Measurements from ENCODE around the gene GABRR2.

Gene GABRR2

GRCh38 chr6:89315249-89315885, at the start of gene GABRR2:
TSS of gene GABRR2 (minus strand) at chr6:89315299. CDS start at chr6:89315165, 134 bp downstream.
- DNase-seq (ENCODE audit: low spot score): no peak

DNA sequence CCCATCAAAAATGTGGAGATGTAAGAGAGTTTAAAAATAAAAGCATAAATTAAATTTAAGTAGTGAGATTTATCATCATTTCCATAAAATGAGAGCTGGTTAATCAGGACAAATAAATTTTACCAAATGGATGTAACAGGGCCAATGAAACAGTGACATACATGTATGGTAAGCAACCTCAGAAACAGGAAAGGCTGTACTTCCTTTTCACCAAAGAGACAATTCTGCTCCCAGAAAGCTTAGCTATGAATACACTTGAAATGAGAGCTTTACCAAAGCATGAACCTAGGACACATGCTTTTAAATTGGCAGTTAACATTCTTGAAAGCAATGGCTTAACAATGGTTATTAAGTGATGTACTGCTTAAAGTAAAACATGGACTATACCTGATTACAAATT, 49.5 kb upstream of the GABRR2 start:
- no peak for DNase-seq (ENCODE audit: low spot score)

DNA sequence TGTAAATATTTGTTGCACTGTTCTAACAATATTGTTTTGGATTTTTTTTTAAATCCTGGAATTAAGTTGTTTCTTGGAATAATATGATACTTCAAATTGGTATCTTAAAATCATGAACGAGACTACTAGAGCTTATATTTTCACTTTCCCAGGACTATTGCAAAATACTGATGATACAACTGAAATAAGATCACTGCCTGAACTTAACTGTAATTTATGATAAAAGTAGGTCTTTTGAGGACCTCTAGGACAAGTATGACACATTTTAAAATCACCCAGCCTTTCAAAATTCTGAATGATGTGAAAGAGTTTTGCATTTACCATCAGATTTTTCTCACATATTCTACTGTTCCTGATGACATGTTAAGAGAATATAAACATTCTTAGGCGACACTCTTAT, 46.1 kb upstream of the GABRR2 start:
- no peak for DNase-seq (ENCODE audit: low spot score)

- no peak for DNase-seq (ENCODE audit: low spot score)
These were observed 45.4 kb upstream of the GABRR2 start for GRCh38 chr6:89360415-89360999.

DNA sequence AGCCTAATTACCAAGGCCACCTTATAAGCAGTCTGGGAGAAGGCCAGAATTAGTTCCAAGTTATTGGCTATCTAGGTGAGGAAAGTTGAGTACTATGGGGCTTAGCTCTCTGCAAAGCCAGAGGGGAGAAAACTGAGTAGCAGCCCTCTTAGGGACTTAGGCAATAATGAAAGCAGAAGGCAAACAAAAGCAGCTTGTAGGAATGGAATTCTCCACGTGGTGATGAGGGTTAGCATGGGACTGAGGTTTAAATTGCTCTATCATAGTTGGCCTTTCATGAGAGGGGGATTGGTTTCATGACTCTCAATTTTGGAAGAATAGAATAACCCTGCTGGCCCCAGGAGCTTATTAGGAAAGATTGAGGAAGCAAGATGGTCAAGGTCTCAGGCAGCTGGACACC, 44.5 kb upstream of the GABRR2 start:
- no peak for DNase-seq (ENCODE audit: low spot score)

GRCh38 chr6:89357390-89357789, 42.3 kb upstream of the GABRR2 start:
- no peak for DNase-seq (ENCODE audit: low spot score)

- DNase-seq (ENCODE audit: low spot score): no peak
These were observed 41.6 kb upstream of the GABRR2 start for GRCh38 chr6:89356642-89357170.

DNA sequence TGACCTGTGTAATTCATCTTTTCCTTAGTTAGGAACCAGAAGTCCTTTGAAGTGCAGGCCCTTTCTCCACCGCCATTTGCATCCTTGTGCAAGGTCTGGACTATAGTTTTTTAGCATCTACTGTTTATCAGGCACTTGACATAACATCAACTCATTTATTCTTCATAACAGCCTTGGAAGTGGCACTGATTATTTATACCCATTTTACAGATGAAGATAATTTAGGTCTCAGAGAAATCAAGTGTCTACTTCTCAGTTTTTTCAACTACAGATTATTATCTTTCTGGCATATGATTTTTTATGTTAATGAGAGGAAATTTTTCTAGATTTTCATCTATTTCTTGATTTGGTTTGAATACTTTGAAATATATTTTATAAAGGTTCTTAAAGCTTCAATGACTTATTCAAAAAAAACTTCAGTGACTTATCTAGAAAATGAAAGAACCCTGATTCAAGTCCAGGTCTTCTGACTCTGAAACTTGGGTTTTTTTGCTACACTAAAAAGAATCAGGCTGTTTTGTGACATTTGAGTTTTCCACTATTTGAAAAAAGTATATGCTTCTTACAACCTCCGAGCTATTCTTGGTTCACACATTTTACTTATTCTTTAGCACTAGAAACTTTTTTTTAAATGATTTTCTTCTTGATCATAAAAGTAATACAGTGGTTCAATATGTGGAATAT, 40.6 kb upstream of the GABRR2 start:
- DNase-seq (ENCODE audit: low spot score): no peak

DNA sequence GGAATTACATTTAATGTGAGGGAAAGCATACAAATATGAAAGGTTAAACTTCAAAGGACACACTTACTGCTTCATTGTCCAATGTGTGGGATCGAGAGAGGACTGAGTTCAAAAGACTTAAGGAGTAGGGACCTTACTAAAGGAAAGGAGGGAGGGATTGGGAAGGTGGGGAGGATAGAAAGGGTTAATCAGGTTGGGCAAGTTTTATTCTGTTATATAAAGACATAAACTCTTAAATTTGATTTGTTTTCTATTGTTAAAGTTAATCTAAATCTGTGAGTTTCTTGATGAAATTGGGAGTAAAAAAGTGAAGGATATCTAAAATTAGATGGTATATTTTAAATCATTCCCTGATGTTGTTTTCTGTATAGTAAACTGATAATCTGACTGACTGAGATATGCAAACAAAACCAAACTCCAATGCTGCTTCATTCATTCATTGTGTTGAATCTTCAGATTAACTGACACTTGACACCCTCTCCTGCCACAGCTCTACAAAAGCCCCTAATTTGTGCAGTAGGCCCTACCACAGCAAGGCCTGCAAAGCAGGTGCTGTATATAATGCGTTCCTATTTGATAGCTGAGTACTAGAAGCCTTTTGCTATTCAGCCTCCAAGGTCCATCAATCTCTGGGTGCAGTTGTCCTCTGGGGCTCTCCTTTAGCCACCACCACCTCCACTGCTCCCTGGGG, 38.7 kb upstream of the GABRR2 start:
- no peak for DNase-seq (ENCODE audit: low spot score)

DNA sequence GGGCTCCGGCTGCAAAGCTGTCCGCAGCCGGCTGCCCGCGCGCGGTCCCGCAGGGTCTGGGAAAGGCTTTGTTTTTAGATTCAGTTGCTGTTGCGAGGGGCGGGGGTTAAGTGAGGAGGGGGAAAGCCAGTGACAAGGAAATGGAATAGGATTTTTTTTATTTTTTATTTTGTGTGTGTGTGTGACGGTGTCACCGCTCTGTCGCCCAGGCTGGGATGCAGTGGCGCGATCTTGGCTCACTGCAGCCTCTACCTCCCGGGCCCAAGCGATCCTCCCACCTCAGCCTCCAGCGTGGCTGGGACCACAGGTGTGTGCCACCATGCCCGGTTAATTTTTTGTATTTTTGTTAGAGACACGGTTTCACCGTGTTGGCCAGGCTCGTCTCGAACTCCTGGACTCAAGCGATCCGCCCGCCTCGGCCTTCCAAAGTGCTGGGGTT, 38.0 kb upstream of the GABRR2 start:
- DNase-seq (ENCODE audit: low spot score): peak; percentile 12

- DNase-seq (ENCODE audit: low spot score): peak; percentile 90
These were observed 37.4 kb upstream of the GABRR2 start, which contains the start of gene UBE2J1 for GRCh38 chr6:89352278-89353117. TSS of gene UBE2J1 (minus strand) at chr6:89352722. CDS start at chr6:89352569, 153 bp downstream.

DNA sequence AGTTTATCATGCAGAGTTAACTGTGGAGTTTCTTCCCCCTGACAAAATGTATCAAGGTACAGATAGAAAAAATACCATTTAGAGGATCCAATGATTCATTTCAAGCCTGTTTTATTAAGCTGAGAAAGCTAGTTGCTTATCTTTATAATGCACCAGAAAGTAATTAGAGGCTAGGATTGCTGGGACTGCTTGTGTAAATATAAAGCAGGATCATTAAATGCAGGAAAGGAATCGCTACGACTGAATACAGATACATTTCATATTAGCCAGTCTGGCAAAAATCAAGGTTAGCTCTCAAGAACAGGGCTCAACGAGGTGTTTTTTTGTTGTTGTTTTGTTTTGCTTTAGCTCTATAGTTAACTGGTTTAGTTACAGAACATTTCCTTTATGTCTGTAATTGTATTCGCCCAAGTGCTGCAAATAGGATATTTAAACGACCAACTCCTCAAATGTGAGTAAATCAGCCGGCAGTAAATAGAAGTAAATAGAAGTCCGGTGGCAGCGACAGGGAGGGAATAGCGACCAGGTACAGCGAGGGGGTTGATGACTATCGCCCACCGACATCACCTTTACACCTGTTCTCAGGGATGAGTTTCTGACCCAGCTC, 36.7 kb upstream of the GABRR2 start:
- DNase-seq (ENCODE audit: low spot score): no peak

GRCh38 chr6:89350281-89350966, 35.3 kb upstream of the GABRR2 start:
- peak; percentile 31 for DNase-seq (ENCODE audit: low spot score)

DNA sequence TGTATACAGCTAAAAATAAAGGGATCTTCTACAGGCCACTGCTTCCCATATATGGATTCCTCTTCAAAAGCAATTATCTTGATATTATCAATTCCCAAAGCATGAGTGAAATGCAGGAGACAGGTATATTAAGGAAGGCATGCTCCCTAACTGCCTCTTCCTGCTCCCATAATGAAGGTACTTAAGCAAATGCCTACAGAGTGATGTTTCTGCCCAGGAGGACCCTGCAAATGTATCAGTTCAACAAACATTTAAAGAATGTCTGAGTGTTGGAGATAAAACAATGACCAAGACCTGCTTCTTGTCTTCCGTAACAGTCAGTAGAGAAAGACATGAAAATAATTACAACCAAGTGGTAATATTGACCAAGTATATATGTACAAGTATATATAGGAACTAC, 33.3 kb upstream of the GABRR2 start:
- no peak for DNase-seq (ENCODE audit: low spot score)

DNA sequence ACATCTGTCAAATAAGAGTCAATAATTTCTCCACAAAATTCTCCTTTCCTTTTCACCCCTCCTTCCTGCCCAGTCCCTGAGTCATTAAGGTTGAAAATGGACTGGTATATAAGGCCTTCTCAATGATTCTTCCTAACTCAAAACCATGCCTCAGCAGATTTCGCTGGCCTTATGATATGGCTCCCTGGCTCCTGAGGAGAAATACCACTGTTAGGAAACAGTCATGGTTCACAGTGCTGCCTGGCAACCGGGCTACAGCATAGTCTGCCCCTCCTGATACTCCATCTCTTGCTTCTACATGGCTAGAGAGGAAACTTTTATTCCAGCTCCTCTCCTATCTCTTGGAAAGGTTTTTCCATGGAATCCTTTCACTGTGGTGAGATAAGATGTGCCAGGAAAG, 32.7 kb upstream of the GABRR2 start:
- no peak for DNase-seq (ENCODE audit: low spot score)

DNA sequence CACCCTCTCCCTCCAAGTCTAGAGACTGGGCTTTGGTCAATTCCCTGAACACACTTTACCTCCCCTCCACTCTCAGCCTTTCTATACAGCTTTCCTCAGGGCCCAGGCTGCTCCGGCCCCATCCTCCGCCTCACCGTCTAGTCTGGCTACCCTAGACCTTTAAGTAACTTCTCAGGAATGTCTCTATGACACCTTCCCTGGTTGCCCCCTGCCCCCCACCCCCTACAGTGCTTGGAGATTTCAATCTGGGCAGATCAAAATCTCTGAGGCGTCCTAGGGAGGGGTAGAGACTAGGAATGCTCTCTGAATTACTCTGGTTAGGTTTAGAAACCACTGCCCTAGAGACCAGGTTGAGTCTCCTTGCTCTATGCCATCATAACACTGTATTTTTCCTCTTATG, 31.3 kb upstream of the GABRR2 start:
- no peak for DNase-seq (ENCODE audit: low spot score)

DNA sequence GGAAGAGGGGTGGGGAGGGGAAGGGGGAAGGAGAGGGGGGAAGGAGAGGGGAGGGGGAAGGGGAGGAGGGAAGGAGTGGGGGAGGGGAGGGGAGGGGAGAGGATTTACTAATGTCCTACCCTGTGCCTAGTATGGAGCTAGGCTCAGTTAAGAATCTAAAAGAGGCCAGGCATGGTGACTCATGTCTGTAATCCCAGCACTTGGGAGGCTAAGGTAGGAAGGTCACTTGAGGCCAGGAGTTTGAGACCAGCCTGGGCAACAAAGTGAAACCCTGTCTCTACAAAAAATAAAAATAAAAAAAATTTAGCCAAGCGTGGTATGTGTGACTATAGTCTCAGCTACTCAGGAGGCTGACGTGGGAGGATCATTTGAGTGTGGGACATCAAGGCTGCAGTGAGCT, 24.5 kb upstream of the GABRR2 start:
- no peak for DNase-seq (ENCODE audit: low spot score)

DNA sequence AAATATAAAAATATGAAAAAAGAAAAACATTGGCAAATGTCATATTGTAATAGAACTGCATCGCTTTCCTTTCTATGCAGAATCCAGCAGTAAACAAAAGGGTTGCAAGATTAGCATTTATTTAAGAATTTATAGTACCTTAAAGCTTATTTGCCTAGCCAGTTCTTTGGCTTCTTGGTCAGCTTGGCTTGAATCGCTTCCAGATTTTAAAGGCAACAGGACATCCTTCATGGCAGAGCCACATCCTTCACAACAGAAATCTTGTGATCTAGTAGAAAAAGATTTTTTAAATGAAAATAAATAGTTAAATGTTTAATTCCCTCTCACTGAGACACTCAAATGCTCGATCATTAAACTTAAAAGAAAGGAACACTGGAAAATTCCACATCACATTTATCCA, 20.1 kb upstream of the GABRR2 start:
- DNase-seq (ENCODE audit: low spot score): no peak

GRCh38 chr6:89330910-89331309, 15.8 kb upstream of the GABRR2 start:
- DNase-seq (ENCODE audit: low spot score): no peak

- no peak for DNase-seq (ENCODE audit: low spot score)
These were observed 13.9 kb upstream of the GABRR2 start for GRCh38 chr6:89328976-89329375.

GRCh38 chr6:89324304-89324703, 9.2 kb upstream of the GABRR2 start:
- no peak for DNase-seq (ENCODE audit: low spot score)
